Hepatocyte (in vitro differentiated cells): ENCODE results near the gene WBP11. TPM values are rescaled to one million over a fixed set of nuclear protein-coding genes. Genes with fewer than 3 reads are reported as not detected.

Source experiments
- DNase-seq: peaks from one replicate; pipeline ENCODE4 v3.0.0-alpha.2; 2016; ENCODE audit warnings: low spot score
- H2AFZ ChIP-seq: fragments of 200-600 bp; sonication (generic); 2 replicates; pipeline ENCODE4 v1.6.0; 2016; ENCODE audit warnings: antibody characterized with exemption, mild to moderate bottlenecking
- H3K27ac ChIP-seq: fragments of 200-600 bp; sonication (generic); 2 replicates; pipeline ENCODE4 v1.5.1; 2016; ENCODE audit warnings: mild to moderate bottlenecking
- H3K27me3 ChIP-seq: fragments of 200-600 bp; sonication (generic); 2 replicates; pipeline ENCODE4 v1.6.1; 2016
- H3K36me3 ChIP-seq: fragments of 200-600 bp; sonication (generic); replicated peaks from 2 replicates; pipeline ENCODE4 v1.5.1; 2016; ENCODE audit warnings: low read depth; ENCODE audit not compliant: insufficient read depth
- H3K4me1 ChIP-seq: fragments of 200-600 bp; sonication (generic); 2 replicates; pipeline ENCODE4 v1.5.1; 2016; ENCODE audit warnings: mild to moderate bottlenecking, moderate library complexity; ENCODE audit not compliant: insufficient read depth
- H3K4me2 ChIP-seq: fragments of 200-600 bp; sonication (generic); 2 replicates; pipeline ENCODE4 v1.6.0; 2016
- H3K4me3 ChIP-seq: fragments of 200-600 bp; sonication (generic); 2 replicates; pipeline ENCODE4 v1.5.1; 2016; ENCODE audit warnings: mild to moderate bottlenecking
- H3K79me2 ChIP-seq: fragments of 200-600 bp; sonication (generic); 2 replicates; pipeline ENCODE4 v1.6.0; 2017; ENCODE audit warnings: mild to moderate bottlenecking
- H3K9me2 ChIP-seq: fragments of 200-600 bp; sonication (generic); replicated peaks from 2 replicates; pipeline ENCODE4 v1.6.0; 2017; ENCODE audit warnings: mild to moderate bottlenecking; ENCODE audit not compliant: insufficient read depth
- H3K9me3 ChIP-seq: fragments of 200-600 bp; sonication (generic); 2 replicates; pipeline ENCODE4 v1.5.1; 2016; ENCODE audit warnings: low read depth, mild to moderate bottlenecking
- H4K20me1 ChIP-seq: fragments of 200-600 bp; sonication (generic); 2 replicates; pipeline ENCODE4 v1.6.0; 2016; ENCODE audit warnings: mild to moderate bottlenecking; ENCODE audit not compliant: insufficient read depth, poor library complexity, severe bottlenecking
- EZH2 ChIP-seq: fragments of 200-600 bp; sonication (generic); IDR thresholded peaks from 2 replicates; pipeline ENCODE4 v1.6.1; 2016; ENCODE audit warnings: antibody characterized with exemption, mild to moderate bottlenecking, borderline replicate concordance
- EZH2phosphoT487 ChIP-seq: fragments of 200-600 bp; sonication (generic); IDR thresholded peaks from one replicate; pipeline ENCODE4 v1.6.1; 2018; ENCODE audit warnings: antibody characterized with exemption, mild to moderate bottlenecking, low read depth, moderate library complexity; ENCODE audit not compliant: unreplicated experiment, severe bottlenecking
- whole genome bisulfite sequencing: methylation state at CpG from one replicate; pipeline ENCODE4 v1.1.6; 2016; ENCODE audit warnings: low lambda C conversion rate; ENCODE audit errors: missing lambda C conversion rate; 5-methylcytosine and 5-hydroxymethylcytosine counted together
- polyA plus RNA-seq: library from polyadenylated mRNA; unstranded; fragments of >200 nt; fragmentation: Nextera tagmentation; extraction: Ambion mirVana; gene quantifications from 2 replicates; pipeline ENCODE4 v1.2.1, GENCODE V29; 2016
- total RNA-seq: library from RNA; depleted of rRNA; stranded (reverse); fragments of >200 nt; gene quantifications from 2 replicates; pipeline ENCODE4 v1.2.3, GENCODE V29; 2014
- TF ChIP-seq, protein P1 (sequence below): fragments of 200-600 bp; sonication (generic); IDR thresholded peaks from 2 replicates; pipeline ENCODE4 v1.5.1; 2016; ENCODE audit warnings: antibody characterized with exemption, mild to moderate bottlenecking; ENCODE audit not compliant: poor library complexity

Gene WBP11
- total and polyA plus RNA-seq, 2 experiments from 2014 or later: 26.6 to 39.3 TPM

GRCh38 chr12:14779834-14780233 lies 23.4 kb downstream of the WBP11 start:
- H3K27me3 ChIP-seq: no peaks in the 10 kb centered on the region
- H2AFZ ChIP-seq: no peak overlapping the region
- no peaks in the 10 kb centered on the region for H3K9me3 ChIP-seq
- H3K4me1 ChIP-seq: peaks cover 22% of the 10 kb centered on the region
- no peak overlapping the region for H3K4me3 ChIP-seq
- 87% methylated on average over 2 of the region's 2 CpGs for WGBS
- no peak for TF ChIP-seq EZH2phosphoT487
- TF ChIP-seq, protein P1, sequence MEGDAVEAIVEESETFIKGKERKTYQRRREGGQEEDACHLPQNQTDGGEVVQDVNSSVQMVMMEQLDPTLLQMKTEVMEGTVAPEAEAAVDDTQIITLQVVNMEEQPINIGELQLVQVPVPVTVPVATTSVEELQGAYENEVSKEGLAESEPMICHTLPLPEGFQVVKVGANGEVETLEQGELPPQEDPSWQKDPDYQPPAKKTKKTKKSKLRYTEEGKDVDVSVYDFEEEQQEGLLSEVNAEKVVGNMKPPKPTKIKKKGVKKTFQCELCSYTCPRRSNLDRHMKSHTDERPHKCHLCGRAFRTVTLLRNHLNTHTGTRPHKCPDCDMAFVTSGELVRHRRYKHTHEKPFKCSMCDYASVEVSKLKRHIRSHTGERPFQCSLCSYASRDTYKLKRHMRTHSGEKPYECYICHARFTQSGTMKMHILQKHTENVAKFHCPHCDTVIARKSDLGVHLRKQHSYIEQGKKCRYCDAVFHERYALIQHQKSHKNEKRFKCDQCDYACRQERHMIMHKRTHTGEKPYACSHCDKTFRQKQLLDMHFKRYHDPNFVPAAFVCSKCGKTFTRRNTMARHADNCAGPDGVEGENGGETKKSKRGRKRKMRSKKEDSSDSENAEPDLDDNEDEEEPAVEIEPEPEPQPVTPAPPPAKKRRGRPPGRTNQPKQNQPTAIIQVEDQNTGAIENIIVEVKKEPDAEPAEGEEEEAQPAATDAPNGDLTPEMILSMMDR: no peak
- TF ChIP-seq EZH2: no peak
- H4K20me1 ChIP-seq: no peaks in the 10 kb centered on the region
- peaks cover 26% of the 10 kb centered on the region for H3K79me2 ChIP-seq
- H3K36me3 ChIP-seq: no peaks in the 10 kb centered on the region
- H3K4me2 ChIP-seq: no peak overlapping the region
- no peaks in the 10 kb centered on the region for H3K9me2 ChIP-seq
- DNase-seq: no peak
- H3K27ac ChIP-seq: no peak overlapping the region

GRCh38 chr12:14777271-14777670 lies 26.0 kb downstream of the WBP11 start:
- Histone ChIP-seq H3K4me3 (no peak overlapping the region), H3K9me2 (no peaks in the 10 kb centered on the region), H4K20me1 (no peaks in the 10 kb centered on the region), H3K27ac (peak overlapping the region; percentile 56), H3K9me3 (no peaks in the 10 kb centered on the region), H3K4me1 (peaks cover 23% of the 10 kb centered on the region), H3K4me2 (peak overlapping the region; percentile 82), H3K79me2 (peaks cover 33% of the 10 kb centered on the region), H3K36me3 (no peaks in the 10 kb centered on the region), H3K27me3 (no peaks in the 10 kb centered on the region), H2AFZ (no peak overlapping the region)
- 22% methylated on average over 3 of the region's 3 CpGs for WGBS
- DNase-seq: peak; percentile 25
- no peak for TF ChIP-seq EZH2
- TF ChIP-seq, protein P1: no peak
- no peak for TF ChIP-seq EZH2phosphoT487

DNA sequence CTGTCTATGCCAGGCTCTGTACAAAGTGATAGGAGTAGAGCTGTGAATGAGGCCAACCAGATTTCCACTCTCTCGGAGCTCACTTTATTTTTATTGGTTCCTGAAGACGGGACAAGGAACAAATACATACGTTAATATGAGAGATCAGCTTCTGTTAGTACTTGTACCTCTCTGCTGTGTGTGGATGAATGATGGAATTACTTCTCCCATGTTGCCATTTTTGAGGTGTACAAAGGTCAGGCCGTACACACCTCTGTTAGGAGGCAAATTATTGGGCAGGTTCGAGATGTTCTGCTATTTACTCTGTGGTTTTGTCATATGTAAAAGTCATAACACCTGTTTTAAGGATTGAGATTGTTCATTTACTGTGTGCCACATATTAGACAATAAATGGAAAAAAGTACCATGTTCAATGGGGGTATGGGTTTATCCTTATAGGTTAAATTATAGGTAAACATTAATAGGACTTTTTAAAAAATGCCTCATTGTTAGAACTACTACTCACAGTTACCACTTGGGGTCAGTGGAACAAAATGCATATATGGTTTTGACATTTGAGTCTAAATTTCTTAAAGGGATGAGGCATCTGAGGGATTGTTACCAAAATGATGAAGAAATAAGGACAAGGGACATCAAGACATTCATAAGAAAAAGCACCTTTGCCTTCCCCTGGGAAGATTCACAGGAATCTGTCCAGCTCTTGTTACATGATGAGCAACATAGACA lies 26.9 kb downstream of the WBP11 start:
- WGBS: 49% methylated on average over 5 of the region's 5 CpGs
- peaks cover 37% of the 10 kb centered on the region for H3K79me2 ChIP-seq

More for the DNA sequence above, 26.9 kb downstream of the WBP11 start:
- DNase-seq: no peak
- Histone ChIP-seq H3K27me3 (no peaks in the 10 kb centered on the region), H3K4me1 (peaks cover 31% of the 10 kb centered on the region), H3K9me2 (no peaks in the 10 kb centered on the region), H3K27ac (peak overlapping the region; percentile 98), H3K4me3 (peak overlapping the region; percentile 84), H2AFZ (no peak overlapping the region), H4K20me1 (no peaks in the 10 kb centered on the region), H3K9me3 (no peaks in the 10 kb centered on the region), H3K4me2 (peak overlapping the region; percentile 82), H3K36me3 (no peaks in the 10 kb centered on the region)
- TF ChIP-seq, protein P1: peak; percentile 40
- no peak for TF ChIP-seq EZH2
